ENCODE results near the gene SOCS3.

Gene SOCS3

GRCh38 chr17:78379131-78379491 lies 19.2 kb upstream of the SOCS3 start:
- Mint-ChIP-seq H3K4me1 (peaks cover 64% of the 10 kb centered on the region), H3K27ac (peak overlapping the region; percentile 88 to 90), H3K4me3 (peak overlapping the region; percentile 86 to 90), H3K9me3 (no peaks in the 10 kb centered on the region), H3K27me3 (no peaks in the 10 kb centered on the region)
- ATAC-seq, result no peak
- no peak for DNase-seq

DNA sequence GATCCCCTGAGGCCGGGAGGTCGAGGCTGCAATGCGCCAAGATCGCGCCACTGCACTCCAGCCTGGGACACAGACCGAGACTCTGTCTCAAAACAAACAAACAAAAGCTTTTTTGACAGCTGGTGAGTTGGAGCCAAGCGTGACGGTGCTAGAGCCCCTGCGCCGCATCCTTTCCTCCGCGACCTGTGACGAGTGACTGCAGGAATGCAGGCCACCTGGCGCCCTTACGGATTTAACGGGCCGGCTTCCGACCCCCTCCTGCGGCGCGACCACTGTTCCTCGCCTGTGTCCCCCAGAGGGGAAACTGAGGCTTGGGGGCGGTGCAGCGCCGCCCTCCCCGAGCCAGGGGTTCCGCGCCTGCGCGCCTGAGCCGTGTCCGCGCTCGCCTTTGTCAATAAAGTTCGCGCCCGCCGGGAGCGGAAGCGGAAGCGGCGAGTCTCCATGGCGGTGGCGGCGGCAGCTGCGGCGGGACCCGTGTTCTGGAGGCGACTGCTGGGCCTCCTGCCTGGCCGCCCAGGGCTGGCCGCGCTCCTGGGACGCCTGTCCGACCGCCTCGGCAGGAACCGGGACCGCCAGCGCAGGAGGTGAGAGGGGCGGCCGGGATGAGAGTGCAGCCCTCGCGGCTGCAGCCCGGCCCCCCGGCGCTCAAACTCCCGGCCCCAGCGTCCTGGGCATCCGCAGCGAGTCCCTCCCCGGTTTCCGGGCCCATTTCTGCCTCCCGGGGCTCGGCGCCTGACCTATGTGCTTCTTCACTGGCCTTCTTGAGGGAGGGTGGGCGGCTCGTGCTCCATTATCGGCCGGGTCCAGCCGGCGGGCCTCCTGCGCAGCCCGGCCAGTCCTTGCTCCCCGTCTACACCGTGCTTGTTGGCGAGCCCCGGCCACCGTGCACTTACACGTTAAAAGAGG lies 18.6 kb upstream of the SOCS3 start, which contains the start of gene PGS1:
Gene PGS1, plus strand, starts transcription at position 425 of the 906 bp plus-strand sequence. Its CDS starts 17 bp downstream, at position 442.
- H3K27ac Mint-ChIP-seq, result peak within 1 kb of the TSS; percentile 88 to 90

GRCh38 chr17:78377858-78378224 lies 18.0 kb upstream of the SOCS3 start:
- no peak for ATAC-seq
- no peaks in the 10 kb centered on the region for H3K27me3 Mint-ChIP-seq
- DNase-seq, result no peak
- H3K4me1 Mint-ChIP-seq, result peaks cover 51% of the 10 kb centered on the region
- H3K9me3 Mint-ChIP-seq, result no peaks in the 10 kb centered on the region
- H3K27ac Mint-ChIP-seq, result no peak overlapping the region
- peak overlapping the region; percentile 86 to 90 for H3K4me3 Mint-ChIP-seq

More for the DNA sequence above, 18.6 kb upstream of the SOCS3 start, which contains the start of gene PGS1:
- Mint-ChIP-seq H3K4me3 (peak within 1 kb of the TSS; percentile 86 to 90), H3K4me1 (peaks cover 57% of the 10 kb centered on the region), H3K9me3 (no peaks in the 10 kb centered on the region), H3K27me3 (no peaks in the 10 kb centered on the region)
- DNase-seq (peak; percentile 83 to 84), ATAC-seq (peak; percentile 65)

- no peak overlapping the region for H3K4me3 Mint-ChIP-seq
- peaks cover 34% of the 10 kb centered on the region for H3K4me1 Mint-ChIP-seq
- H3K27me3 Mint-ChIP-seq, result no peaks in the 10 kb centered on the region
- DNase-seq (no peak), ATAC-seq (no peak)
- no peaks in the 10 kb centered on the region for H3K9me3 Mint-ChIP-seq
- no peak overlapping the region for H3K27ac Mint-ChIP-seq
These were observed 16.3 kb upstream of the SOCS3 start for GRCh38 chr17:78376161-78376560.

DNA sequence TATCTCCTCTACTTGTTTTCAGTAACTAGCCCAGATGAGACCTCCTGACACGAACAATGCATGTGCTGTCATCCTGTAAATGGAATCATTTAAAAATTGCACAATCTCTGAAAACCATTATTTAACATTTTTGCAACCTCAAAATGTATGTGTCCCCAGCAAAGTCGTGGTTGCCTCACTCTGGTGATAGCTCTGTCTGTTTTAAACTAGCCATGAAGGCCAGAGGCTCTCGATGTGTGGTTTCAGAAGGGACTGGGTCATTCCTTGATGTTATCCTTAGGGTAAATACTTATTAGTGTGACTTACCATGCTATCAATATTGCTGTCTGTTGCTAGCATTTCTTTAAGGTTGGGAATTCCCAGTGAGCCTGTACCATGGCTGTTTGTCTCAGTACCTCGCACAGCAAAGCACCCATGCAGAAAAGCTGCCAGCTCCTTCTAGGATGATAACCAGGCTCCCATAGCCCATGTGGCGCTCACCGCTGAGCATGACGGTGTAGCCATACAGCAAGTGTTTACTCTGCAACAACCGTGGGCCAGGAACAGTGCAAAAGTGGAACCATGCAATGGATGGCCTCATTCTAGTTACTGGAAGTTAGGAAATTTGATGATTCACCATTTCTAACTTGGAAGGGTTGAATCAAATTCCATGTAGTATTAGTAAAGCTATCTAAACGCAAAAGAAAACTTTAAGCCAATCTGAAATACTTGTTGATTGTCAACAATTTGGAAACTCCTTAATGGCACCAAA lies 15.7 kb upstream of the SOCS3 start:
- H3K4me3 Mint-ChIP-seq, result no peak overlapping the region
- no peaks in the 10 kb centered on the region for H3K9me3 Mint-ChIP-seq
- H3K27ac Mint-ChIP-seq, result no peak overlapping the region
- DNase-seq (no peak), ATAC-seq (no peak)
- peaks cover 28% of the 10 kb centered on the region for H3K4me1 Mint-ChIP-seq
- no peaks in the 10 kb centered on the region for H3K27me3 Mint-ChIP-seq

DNA sequence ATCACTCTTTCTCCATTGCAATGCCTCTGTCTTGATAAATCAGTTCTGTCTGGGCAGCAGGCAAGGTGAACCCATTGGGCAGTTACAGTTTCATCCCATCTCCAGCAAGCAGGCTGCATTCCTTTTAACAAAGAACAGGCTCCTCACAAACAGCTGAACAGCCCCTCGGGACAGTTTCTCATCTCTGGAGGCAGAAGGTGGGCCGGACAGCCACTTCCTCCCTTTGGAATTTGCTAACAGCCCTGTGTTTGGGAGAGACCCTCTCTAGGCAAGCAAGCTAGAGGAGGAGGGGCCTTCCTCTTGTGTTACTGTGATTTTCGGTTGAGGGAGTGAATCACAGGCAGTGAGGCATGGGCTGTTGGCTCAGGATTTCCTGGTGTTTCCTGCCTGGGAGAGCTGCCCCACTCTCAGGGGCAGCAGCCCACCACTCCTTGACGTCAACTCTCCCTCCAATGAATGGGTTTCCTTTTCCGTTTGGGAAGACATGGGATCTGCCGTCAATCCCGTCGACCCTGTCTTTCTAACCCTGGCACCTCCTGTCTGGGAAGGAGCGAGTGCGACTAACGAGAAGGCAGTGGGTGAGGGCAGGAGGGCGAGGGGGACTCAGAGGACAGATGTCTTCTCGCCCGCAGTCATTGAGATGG lies 14.9 kb upstream of the SOCS3 start:
- no peaks in the 10 kb centered on the region for H3K9me3 Mint-ChIP-seq
- DNase-seq (no peak), ATAC-seq (no peak)
- no peak overlapping the region for H3K27ac Mint-ChIP-seq
- no peaks in the 10 kb centered on the region for H3K27me3 Mint-ChIP-seq
- H3K4me3 Mint-ChIP-seq, result no peak overlapping the region
- peaks cover 22% of the 10 kb centered on the region for H3K4me1 Mint-ChIP-seq

GRCh38 chr17:78374189-78374588 lies 14.3 kb upstream of the SOCS3 start:
- Mint-ChIP-seq H3K4me1 (peaks cover 19% of the 10 kb centered on the region), H3K4me3 (no peak overlapping the region), H3K27me3 (no peaks in the 10 kb centered on the region), H3K9me3 (no peaks in the 10 kb centered on the region), H3K27ac (no peak overlapping the region)
- ATAC-seq (no peak), DNase-seq (no peak)

DNA sequence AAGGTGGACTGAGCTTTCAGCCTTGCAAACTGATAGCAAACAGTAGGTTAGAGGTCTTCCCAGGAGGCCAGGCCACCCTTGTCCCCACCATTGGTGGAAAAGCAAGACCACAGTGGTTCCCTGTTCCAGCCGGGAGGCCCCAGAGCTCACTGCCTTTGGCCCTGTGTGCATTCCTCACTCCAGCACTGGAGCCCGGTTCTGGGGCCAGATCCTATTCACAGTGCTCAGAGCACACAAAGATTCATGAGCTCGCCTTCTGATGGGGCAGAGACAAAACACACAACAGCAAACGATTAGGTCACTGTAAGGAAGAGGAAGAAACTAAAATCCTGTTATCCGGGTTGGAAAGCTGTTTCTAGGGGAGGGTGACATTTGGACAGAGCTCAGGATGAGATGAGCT lies 13.0 kb upstream of the SOCS3 start:
- H3K27me3 Mint-ChIP-seq, result no peaks in the 10 kb centered on the region
- no peak overlapping the region for H3K27ac Mint-ChIP-seq
- no peaks in the 10 kb centered on the region for H3K9me3 Mint-ChIP-seq
- DNase-seq, result no peak
- H3K4me3 Mint-ChIP-seq, result no peak overlapping the region
- peaks cover 14% of the 10 kb centered on the region for H3K4me1 Mint-ChIP-seq
- ATAC-seq, result no peak

DNA sequence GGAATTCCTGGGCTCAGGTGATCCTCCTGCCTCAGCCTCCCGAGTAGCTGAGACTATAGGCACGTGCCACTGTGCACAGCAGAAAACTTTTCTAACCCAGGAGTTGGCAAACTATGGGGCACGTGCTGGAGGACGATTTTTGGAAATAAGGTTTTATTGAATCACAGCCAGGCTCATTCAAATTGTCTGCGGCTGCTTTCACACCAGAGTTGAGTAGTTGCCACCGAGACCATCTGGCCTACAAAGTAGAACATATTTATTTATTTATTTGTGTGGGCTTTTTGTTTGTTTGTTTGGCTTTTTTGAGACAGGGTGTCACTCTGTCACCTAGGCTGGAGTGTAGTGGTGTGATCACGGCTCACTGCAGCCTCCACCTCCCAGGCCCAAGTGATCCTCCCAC lies 11.2 kb upstream of the SOCS3 start:
- H3K4me3 Mint-ChIP-seq, result no peak overlapping the region
- DNase-seq (no peak), ATAC-seq (no peak)
- H3K27ac Mint-ChIP-seq, result no peak overlapping the region
- peaks cover 9% of the 10 kb centered on the region for H3K27me3 Mint-ChIP-seq
- no peaks in the 10 kb centered on the region for H3K9me3 Mint-ChIP-seq
- H3K4me1 Mint-ChIP-seq, result peaks cover 6% of the 10 kb centered on the region

DNA sequence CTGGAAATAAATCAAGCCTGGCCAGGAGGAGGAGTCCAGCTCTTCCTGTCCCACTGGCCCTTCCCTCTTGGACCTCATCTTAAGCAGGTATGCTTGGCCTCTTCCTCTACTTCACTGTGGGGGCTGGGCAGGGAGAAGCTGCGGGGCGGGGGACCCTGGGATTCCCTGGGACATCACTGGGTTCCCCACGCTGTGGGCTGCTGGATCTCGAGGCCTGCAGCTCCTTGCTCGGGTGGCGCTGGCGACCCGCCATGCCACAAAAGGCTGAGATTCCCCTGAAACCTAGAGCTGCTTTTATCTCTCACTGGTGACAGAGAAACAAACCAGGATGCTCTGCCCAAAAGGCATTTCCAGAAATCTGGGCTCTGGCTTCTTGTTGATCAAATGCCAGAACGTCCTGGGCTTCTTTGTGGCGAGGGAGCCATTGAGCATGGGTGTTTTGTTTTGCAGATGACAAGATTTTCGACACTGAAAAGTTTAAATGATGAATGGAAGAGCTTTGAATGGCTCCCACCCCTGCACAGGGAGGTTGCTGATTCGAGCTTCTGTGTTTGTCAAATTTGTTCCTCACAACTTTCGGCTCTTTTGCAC lies 10.0 kb upstream of the SOCS3 start:
- H3K27me3 Mint-ChIP-seq, result peaks cover 16% of the 10 kb centered on the region
- no peak overlapping the region for H3K4me3 Mint-ChIP-seq
- H3K9me3 Mint-ChIP-seq, result no peaks in the 10 kb centered on the region

GRCh38 chr17:78368854-78369495 lies 9.1 kb upstream of the SOCS3 start:
- H3K27me3 Mint-ChIP-seq, result peaks cover 25% of the 10 kb centered on the region
- no peaks in the 10 kb centered on the region for H3K9me3 Mint-ChIP-seq

More for the DNA sequence above, 10.0 kb upstream of the SOCS3 start:
- no peak overlapping the region for H3K27ac Mint-ChIP-seq
- DNase-seq (no peak), ATAC-seq (no peak)
- peaks cover 18% of the 10 kb centered on the region for H3K4me1 Mint-ChIP-seq

DNA sequence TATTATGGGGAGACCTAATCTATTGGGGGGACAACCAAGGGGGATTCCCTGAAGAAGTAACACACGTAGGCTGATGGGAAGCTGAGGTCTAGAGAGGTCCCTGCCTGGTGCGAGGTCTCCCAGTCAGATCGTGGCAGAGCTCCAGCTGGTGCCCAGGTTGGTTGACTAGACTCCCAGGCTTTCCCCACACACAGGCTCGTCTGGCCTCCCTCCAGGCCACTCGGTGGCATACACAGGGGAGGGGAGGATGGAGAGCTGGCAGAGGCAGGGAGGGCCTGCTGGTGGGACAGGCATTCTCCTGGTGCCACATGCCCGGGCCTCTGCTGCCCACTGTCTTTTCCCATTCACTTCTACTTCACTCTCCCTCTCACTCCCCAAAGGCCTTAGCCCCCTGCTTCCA lies 8.5 kb upstream of the SOCS3 start:
- H3K27me3 Mint-ChIP-seq, result peaks cover 29% of the 10 kb centered on the region

More at GRCh38 chr17:78368854-78369495, 9.1 kb upstream of the SOCS3 start:
- H3K4me3 Mint-ChIP-seq, result no peak overlapping the region
- H3K27ac Mint-ChIP-seq, result no peak overlapping the region
- ATAC-seq, result no peak
- peaks cover 27% of the 10 kb centered on the region for H3K4me1 Mint-ChIP-seq
- DNase-seq, result no peak

DNA sequence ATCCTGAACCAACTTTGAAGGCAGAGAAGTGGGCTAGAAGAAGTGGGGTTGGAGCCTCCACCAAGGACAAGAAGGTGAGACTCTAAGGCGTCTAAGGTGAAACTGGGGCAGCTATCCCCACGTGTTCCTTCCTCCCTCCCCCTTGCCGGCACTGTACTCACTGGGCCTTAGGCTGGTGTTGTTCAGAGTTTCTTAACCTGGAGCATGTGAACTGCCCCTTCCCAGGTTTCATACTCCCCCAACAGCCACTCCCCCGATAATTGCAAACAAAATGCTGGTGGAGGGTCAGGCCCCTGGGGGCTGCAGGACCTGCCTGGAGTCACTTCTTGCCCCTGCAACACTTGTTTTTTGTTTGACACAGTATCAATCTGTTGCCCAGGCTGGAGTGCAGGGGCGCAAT lies 7.3 kb upstream of the SOCS3 start:
- no peaks in the 10 kb centered on the region for H3K9me3 Mint-ChIP-seq

More for the DNA sequence above, 8.5 kb upstream of the SOCS3 start:
- peaks cover 27% of the 10 kb centered on the region for H3K4me1 Mint-ChIP-seq
- no peak overlapping the region for H3K4me3 Mint-ChIP-seq
- no peaks in the 10 kb centered on the region for H3K9me3 Mint-ChIP-seq
- no peak overlapping the region for H3K27ac Mint-ChIP-seq
- ATAC-seq (no peak), DNase-seq (no peak)

DNA sequence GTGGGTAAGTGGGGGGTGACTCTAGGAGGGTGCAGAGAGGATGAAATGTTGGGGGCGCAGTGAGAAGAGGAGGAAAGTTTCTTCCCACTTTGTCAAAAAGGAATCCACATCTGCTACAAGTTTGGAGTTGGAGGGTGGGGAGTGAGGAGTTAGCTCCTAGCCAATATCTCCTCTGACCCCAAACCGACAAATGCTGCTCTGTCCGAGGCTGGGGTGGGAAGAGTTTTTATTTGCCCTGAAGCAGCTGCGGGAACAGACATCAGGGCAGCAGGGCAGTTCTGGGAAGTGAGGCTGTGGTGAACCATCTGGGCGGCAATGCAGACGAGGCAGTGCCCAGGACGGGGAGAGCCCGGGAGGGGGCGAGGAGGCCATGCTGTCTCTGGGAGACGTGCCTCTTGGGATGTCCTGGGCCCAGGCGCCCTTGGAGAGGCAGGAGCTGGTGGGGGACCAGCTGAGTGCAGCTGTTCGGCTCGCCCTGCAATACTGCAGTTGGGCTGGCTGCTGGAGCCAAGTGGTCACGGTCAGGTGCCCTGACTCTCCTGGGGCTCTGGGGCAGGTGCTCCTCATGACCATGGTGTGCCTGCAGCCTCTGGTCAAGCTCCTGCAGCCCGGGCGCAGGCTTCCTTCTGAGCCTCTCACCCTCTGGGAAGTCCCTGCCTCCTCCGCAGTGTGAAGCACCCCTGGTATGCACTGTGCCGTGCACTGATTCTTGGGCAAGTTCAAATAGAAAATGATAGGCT lies 6.4 kb upstream of the SOCS3 start:
- Mint-ChIP-seq H3K4me3 (no peak overlapping the region), H3K27ac (no peak overlapping the region), H3K4me1 (peaks cover 33% of the 10 kb centered on the region), H3K9me3 (no peaks in the 10 kb centered on the region), H3K27me3 (peaks cover 44% of the 10 kb centered on the region)
- no peak for DNase-seq
- ATAC-seq, result no peak

More for the DNA sequence above, 7.3 kb upstream of the SOCS3 start:
- Mint-ChIP-seq H3K27me3 (peaks cover 40% of the 10 kb centered on the region), H3K4me3 (no peak overlapping the region), H3K4me1 (peaks cover 31% of the 10 kb centered on the region), H3K27ac (no peak overlapping the region)
- ATAC-seq (no peak), DNase-seq (no peak)
